GM18873 (cell line): Measurements from ENCODE around the gene RALGAPB.

Source experiments
- ATAC-seq: cut with Tn5 transposase; IDR thresholded peaks from one replicate; pipeline ENCODE4 v1.9.1; 2021; ENCODE audit warnings: mild to moderate bottlenecking, moderate library complexity, moderate number of reproducible peaks; ENCODE audit not compliant: unreplicated experiment, low FRiP score

RALGAPB gene

DNA sequence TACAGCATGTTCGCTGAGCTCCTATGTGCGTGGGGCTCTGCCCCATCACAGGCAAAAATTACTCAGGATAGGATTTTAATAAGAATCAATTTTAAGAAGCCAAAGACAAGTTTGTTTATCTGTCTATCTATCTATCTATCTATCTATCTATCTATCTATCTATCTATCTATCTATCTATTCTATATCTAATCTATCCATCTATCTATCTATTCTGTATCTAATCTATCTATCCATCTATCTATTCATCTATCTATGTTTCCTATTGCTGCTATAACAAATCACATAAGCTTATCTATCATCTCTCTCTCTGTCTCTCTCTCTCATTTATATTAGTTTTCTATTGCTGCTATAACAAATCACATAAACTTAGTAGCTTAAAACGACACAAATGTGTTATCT is 130.6 kb downstream of the RALGAPB start:
- ATAC-seq: no peak

DNA sequence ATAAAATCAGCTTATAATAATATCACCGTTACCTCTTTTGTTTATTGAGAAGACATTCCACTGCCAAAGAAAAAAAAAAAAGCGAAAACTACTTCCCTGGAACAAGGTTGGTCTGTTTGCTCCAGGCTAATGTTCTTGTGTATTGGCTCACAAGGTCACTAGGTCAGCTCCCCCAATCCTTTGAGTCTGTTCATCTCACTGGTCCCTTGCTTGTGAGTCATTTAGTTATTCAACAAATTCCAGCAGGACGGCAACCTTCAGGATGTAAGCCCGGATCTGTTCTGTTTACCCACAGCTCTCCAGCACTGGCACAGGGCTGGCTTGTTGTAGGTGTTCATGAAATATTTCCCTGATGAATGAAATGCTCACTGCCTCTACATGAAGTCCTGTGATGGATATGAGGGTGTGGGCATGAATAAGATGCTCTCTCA is 132.2 kb downstream of the RALGAPB start:
- no peak for ATAC-seq

DNA sequence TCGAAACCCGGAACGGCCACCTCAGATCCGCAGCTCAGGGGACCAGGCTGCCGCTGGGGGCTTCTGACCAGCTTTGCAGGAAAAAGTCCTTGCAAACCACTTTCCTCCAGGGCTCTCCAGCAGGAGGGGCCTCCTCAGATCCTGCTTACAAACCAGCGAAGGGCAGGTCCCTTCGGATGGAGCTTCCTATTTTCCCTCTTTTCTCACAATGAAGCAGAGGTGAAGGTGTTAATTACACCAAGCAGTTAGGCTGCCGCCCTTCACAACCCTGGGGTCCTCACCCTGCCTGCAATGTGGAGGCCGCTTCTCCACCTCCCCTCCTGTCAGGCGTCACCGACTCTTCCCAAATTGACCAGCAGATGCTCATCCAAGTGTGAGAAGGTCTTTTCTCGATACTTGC is 134.7 kb downstream of the RALGAPB start:
- no peak for ATAC-seq

DNA sequence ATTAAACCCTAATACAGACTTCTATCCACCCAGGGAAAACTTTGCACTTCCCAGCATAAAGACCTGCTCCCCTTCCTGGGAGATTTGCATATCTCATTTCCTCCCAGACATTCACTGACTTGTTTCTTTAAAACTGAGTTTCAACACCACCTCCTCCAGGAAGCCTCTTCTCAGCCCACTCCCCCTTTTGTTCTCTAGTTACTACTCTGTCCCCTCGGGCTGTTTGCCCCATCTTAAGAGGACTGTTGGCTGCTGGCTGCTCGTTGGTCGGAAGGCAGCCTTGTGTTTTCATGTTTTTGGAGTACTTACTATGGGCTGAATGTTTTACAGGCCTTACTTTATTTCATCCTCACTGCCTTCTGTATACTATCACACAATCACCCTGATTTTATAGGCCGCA is 135.5 kb downstream of the RALGAPB start:
- ATAC-seq: no peak

DNA sequence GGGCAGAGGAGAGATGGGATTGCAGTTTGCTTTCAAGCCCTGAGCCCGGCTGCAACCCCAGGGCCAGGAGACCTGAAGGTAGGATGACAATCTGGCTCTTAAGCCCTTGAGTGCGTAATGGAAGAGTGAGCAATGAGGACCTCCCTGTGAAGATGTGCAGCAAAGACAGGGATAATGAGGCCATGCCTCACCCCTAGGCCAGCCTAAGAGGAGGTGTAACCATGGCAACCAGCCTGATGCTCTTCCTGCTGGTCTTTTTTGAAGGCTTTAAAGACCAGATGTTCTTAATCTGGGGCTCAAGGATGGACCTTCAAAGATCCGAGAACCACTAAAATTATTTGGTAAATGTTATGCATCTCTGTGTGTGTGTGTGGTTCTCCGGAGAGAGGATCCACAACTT is 137.2 kb downstream of the RALGAPB start:
- no peak for ATAC-seq

DNA sequence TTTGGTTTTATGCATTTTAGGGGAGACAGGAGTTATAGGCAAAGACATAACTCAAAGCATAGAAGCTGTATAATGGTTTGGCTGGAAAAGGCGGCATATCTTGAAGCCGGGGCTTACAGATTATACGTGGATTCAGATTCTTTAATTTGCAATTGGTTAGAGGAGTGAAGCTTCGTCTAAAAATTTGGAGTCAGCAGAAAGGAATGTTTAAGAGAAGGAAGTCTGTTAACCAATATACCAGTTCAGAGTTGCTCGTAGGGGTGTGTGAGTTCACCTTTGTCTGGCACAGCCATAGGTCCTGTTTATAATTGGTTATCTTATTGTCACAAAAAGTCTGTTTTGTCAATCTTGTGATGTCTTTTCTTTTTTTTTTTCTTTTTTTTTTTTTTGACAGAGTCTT is 137.9 kb downstream of the RALGAPB start:
- no peak for ATAC-seq

DNA sequence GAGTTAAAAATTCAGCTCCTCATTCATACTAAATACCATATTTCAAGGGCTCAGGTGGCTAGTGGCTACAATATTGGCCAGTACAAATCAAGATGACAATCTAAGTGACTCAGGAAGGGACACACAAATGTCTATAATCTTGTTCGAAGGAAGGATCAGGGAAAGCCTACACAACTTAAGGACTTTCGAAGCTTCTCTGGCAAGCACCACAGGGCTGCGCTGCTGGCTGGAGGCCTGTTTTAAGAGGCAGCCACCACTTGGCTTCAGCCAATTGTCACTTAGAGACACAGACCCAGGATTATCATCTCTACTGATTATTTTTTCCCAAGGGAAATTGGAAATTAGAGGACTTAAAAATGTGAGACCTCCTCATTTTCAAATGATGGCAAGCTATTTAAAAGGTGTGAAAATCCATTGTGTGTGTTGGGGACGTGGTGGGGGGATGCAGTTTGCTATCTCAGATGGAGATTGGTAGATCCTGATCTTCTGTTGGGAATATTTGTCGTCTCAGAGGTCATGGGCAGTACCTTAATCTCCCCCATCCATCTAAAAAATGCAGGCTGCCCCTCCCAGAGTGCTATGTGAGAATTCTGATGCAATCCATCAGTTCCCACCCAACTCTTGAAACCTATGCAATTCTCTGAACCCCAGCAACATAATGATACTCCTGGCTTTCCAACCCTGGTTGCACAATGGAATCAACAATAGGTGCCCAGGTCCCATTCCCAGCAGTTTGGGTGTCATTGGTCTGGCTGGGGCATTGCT is 140.3 kb downstream of the RALGAPB start:
- no peak for ATAC-seq

DNA sequence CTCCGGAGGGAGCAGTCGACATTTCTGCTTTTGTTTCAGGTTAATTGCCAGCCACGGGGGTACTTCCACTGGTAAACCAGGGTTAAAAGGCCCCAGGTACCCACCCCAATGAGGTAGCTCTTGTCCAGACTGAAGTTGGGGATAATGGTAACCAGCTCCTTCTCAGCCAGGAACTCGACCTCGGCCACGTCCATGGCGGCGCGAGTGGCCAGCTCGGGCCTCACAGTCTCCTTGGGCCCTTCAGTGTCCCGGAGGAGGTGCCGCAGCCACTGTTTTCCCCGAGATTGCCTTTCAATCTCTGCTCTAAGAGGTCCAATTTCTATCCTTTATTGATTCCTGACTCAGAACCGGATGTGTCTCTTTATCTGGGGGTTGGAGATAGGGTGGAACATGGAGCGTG is 142.6 kb downstream of the RALGAPB start:
- ATAC-seq: no peak

DNA sequence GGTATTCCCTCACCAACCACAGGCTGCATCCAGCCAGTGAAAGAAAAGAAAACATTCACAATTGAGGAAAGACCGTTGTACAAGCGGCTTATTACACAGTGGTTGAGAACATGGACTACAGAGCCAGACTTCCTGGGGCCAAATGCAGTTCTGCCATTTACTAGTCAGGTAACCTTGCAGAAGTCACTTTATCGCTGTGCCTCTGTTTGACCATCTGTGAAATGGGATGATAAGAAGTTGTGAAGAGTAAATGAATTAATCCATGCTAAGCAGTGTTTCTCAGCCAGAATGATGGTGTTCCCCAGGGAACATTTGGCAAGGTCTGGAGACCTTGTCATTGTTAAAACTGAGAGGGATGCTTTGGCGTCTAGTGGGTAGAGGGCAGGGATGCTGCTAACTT is 143.8 kb downstream of the RALGAPB start:
- ATAC-seq: no peak

DNA sequence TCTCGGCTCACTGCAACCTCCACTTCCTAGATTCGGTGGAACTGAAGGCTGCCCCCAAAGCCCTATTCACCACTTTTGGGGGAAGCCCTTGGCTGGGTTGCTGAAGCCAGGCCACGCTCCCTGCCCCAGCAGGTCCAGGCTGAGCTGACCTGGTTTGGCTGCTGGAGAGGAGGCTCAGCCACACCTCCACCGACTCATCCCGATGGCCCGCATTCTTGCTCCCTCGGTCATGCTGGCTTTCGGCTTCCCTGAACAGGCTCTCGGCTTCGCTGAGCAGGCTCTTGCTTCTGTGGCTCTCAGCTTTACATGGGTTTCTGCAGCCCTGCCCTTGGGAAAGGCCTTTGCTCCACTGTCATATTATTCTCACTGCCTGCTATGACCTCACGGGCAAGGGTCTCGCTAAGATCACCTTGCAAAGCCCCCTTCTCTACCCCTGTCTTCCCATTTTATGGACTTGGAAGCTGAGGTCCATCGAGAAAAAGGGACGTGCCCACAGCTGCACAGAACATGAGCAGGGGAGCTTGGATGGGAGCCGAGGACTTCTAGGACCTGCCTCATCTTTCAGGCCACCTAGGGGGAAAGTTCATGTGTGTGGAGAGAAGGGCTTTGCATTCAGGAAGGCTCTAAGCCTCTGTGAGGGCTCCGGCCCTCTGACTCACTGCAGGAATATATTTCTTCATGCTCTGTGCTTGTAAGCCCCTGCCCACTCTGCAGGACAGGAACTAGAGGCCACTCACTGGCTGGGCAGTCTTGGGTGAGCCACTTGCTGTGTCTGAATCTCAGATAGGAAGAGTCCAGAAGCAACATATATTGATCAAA is 144.6 kb downstream of the RALGAPB start:
- ATAC-seq: no peak

DNA sequence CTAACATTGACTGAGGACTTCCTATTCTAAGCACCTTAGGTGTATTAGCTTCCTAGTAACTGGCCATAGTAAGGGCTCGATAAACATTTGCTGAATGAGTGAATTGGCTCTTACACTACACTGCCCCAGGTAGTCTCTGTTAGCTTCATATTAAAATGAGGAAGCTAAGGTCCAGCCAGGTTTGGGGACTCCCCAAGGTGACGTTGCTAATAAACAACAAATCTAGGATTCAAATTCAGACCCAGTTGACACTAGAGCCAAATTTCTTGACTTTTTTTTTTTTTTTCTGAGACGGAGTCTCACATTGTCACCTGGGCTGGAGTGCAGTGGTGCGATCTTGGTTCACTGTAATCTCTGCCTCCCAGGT is 145.2 kb downstream of the RALGAPB start:
- ATAC-seq: no peak

DNA sequence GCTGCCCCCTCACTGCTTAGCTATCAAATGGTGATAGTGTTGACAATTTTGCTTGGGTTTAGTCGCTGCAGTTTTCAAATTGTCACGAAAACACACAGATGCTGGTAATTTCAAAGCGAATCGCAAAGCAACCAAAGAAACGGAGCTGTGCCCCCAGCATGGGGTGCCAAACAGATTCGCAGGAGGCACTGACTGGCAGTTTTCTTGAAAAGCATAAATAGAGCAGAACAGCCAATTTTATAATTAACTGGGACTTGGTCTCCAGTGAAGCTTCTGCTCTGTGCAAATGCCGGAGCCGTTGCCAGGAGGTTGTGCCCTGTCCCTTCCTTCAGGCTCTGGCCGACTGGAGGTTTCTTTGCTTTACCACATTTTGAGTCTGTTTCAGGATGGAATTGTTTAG is 147.8 kb downstream of the RALGAPB start:
- no peak for ATAC-seq

DNA sequence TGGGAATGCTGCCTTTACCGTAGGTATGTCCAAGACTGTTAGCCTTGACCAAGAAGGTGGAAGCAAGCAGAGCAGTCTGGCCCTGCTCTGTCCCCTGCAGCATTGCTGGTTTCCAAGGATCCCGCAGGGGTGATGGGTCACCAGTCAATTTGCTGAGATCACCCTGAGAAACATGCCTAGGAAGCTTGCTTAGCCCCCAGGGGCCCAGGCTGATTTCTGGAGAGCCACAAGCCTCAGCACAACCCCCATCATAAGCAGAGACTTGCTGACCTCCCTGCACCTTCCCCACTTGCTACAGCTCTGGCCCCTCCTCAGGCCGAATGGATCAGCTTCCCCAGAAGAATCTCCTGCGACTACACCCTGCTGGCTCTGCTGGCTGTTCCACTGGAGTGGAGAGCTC is 150.4 kb downstream of the RALGAPB start:
- ATAC-seq: no peak

DNA sequence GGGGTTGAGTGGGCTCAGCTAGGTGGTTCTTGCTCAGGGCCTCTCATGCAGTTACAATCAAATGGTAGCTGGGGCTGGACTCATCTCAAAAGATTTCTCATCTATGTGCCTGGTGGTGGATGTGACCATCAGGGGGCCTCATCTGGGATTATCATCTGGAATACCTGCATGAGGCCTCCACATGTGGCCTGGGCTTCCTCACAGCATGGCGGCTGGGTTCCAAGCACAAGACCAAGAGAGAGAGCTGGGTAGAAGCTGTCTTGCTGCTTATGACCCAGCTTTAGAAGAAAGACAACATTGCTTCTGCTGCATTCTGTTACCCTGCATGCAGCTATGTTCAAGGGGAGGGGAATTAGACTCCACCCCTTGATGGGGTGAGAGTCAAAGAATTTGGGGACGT is 151.4 kb downstream of the RALGAPB start:
- ATAC-seq: no peak

DNA sequence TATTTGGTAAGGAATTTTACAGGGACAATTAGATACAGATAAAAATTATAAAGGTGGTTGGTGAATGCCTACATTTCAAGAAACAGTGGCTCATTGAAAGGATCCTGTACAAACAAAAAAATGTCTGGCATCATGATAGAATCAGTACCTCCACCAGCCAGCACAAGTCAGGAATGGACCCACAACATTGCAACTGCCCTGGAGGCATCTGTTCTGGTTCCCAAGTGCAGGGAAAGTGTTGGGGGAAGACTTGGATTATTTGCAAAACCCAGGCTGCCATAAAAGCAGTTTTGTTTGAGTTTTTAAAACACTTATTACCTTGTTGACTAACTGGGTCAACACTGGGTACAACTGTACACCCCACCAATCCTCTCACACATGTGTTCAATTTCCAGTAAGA is 153.3 kb downstream of the RALGAPB start:
- no peak for ATAC-seq

DNA sequence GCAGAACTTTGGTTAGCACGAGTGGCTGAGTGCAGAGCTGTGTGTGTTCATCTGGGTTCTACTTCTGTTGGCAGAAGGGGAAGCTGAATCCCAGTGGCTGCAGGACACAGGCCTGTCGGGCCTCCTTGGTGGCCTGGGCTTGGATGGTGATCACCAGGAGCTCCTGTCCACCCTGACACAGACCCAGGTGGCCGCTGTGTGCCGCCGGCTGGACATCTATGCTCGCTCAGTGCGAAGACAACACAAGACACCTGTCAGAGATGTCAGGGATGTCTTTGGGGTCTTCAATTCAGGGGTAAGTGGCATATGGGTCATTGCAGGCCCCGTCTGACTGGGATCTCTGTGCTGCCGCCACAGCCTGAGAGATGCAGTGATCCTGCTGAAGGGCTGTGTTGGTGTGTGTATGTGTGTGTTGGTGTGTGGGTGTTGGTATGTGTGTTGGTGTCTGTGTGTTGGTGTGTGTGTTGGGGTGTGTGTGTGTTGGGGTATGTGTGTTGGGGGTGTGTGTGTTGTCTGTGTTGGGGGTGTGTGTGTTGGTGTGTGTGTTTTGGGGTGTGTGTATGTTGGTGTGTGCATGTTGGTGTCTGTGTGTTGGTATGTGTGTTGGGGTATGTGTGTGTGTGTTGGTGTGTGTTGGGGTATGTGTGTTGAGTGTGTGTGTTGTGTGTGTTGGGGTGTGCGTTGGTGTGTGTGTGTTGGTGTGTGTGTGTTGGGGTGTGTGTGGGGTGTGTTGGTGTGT is 154.4 kb downstream of the RALGAPB start:
- ATAC-seq: no peak
